HG03135 (cell line): ENCODE measurements around the gene CDH16.
"Not testable (repeated sequence)": the region's sequence is repeated elsewhere in the genome, so short reads cannot be mapped to it uniquely, and the experiment has no call there.

Experiments
- ATAC-seq: cut with Tn5 transposase; IDR thresholded peaks from one replicate; pipeline ENCODE4 v1.9.1; 2021; ENCODE audit warnings: mild to moderate bottlenecking, moderate library complexity; ENCODE audit not compliant: unreplicated experiment

CDH16 gene

DNA sequence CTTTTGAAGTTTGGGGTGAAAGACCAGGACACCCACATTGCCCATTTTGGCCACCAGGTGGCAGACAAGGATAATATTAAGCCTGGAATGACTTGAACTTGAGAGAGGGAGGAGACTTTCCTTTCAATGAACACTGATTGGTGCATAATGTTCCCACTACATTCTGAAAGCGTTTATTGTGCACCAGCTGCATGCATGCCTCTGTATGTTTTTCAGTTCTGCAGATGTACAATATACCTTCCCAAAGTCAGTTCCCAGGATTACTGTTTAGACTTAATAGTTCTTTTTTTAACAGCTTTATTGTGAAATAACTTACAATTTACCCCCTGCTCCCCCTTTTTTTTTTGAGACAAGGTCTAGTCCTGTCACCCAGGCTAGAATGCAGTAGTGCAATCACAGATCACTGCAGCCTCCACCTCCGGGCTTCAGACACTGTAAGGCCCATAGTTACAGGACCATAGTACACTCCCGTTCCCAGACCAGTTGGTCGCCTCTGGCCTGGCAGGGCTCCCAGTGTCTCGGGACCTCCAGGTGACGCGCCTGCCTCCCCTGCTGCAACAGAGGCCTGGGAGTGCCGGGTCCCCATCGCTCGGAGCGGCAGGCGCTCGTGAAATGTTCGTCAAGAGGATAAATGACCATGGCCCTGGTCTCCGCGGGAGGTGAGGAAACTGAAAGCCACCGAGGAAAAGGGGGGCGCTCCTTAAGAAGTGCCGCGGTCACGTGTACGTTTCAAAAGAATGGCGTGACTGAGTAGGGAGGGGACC, 28.8 kb upstream of the CDH16 start:
- peak; percentile 66 for ATAC-seq

DNA sequence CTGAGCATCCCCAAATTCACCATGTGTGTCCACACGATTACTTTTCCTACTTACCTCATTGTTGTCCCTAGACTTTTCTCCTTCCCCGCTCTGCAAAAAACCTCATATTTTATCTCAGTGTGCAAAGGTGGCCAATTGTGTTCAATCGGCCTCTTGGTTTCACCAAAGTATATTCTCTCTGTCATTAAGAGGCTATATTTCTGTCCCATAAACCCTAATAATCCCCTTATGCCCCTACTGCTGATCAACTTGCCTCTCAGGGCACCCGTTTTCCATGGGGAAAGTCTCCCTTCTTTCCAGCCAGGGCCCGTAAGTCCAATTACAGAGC, 28.3 kb upstream of the CDH16 start:
- ATAC-seq, result no peak

- ATAC-seq, result no peak
Measured at GRCh38 chr16:66946541-66946940, 27.9 kb upstream of the CDH16 start.

DNA sequence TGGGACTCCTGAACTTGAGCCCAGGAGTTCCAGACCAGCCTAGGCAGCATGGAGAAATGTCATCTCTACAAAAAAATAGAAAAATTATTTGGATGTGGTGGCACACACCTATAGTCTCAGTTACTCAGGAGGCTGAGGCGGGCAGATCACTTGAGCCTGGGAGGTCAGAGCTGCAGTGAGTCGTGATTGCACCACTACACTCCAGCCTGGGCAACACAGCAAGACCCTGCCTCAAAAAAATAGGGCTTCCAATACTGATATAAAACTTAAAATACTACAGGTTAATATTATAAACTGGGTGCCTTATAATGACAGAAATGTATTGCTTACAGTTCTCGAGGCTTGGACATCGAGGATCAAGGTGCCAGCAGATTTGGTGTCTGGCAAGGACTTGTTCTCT, 27.3 kb upstream of the CDH16 start:
- ATAC-seq, result no peak

GRCh38 chr16:66944971-66945370, 26.3 kb upstream of the CDH16 start:
- ATAC-seq, result not testable (repeated sequence)

- ATAC-seq, result no peak
Measured at GRCh38 chr16:66944054-66944441, 25.4 kb upstream of the CDH16 start.

DNA sequence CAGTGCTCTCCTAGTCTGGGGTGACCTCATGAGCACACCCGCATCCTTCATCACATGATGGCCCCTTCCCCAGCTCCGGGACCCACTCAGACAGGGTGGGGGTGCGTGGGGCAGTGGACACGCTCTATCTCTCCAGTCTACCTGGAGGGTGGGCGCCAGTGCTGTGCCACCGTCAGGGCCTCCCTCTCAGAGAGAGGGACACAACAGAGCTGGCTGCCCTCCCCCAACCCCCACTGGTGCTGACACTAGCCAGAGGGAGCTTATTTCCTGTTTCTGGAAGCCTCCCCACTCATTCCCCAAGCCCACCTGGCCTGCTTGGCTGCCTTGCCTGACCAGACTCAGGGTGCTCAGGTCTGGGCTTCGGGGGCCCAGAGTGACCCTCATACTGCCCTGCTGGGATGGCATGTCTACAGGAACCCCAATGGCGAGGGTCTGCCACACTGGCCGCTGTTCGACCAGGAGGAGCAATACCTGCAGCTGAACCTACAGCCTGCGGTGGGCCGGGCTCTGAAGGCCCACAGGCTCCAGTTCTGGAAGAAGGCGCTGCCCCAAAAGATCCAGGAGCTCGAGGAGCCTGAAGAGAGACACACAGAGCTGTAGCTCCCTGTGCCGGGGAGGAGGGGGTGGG, 24.9 kb upstream of the CDH16 start:
- ATAC-seq, result no peak

GRCh38 chr16:66942981-66943380, 24.3 kb upstream of the CDH16 start:
- no peak for ATAC-seq

GRCh38 chr16:66940236-66940635, 21.6 kb upstream of the CDH16 start:
- ATAC-seq, result no peak

GRCh38 chr16:66939366-66939765, 20.7 kb upstream of the CDH16 start:
- no peak for ATAC-seq

GRCh38 chr16:66937725-66938337, 19.1 kb upstream of the CDH16 start:
- no peak for ATAC-seq

GRCh38 chr16:66936889-66937554, 18.3 kb upstream of the CDH16 start:
- ATAC-seq, result no peak

GRCh38 chr16:66936462-66936861, 17.8 kb upstream of the CDH16 start:
- no peak for ATAC-seq

DNA sequence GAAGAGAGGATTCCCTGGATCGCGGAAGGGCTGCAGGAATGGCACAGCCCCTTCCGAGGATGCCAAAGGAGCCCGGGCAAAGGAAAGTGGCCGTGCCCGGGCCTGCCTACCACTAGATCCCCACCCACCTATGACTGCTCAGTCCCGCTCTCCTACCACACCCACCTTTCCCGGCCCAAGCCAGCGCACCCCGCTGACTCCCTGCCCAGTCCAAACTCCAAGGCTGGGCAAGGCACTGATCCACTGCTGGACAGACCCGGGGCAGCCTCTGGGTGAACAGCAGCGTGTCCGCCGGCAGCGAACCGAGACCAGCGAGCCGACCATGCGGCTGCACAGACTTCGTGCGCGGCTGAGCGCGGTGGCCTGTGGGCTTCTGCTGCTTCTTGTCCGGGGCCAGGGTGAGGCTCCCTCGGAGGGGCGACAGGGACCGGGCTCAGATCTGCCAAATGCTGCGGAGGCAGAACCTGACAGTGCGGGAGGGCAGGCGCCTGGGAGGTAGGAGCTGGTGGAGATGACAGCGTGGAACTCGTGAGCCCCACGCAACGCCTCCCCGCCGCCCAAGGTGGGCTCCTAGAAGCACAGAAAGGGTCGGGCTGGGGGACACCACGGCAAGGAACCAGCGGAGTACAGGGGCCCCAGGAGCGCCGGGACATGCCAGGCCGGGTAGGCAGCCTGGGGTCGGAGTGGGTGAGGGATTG, 16.8 kb upstream of the CDH16 start, which contains the start of gene CES2:
Gene CES2, plus strand, starts transcription at position 203 of the 698 bp plus-strand sequence. Its CDS starts 120 bp downstream, at position 323.
- no peak for ATAC-seq

DNA sequence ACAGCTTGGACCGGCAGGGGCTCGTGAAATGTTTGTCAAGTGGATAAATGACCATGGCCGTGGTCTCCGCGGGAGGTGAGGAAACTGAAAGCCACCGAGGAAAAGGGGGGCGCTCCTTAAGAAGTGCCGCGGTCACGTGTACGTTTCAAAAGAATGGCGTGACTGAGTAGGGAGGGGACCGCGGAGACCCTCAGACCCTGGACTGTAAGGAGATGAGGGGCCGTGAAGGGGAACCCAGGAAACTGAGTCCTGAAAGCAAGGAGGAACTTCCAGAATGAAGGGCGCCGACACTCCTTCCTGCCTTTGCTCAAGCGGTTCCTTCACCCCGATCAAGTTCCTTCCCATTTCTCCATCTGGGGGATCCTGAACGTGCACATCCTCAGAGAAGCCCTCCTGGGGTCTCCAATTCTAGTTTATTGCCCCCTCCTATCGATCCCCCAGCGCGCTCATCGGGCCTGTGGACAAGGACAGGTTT, 16.2 kb upstream of the CDH16 start:
- ATAC-seq, result peak; percentile 4

DNA sequence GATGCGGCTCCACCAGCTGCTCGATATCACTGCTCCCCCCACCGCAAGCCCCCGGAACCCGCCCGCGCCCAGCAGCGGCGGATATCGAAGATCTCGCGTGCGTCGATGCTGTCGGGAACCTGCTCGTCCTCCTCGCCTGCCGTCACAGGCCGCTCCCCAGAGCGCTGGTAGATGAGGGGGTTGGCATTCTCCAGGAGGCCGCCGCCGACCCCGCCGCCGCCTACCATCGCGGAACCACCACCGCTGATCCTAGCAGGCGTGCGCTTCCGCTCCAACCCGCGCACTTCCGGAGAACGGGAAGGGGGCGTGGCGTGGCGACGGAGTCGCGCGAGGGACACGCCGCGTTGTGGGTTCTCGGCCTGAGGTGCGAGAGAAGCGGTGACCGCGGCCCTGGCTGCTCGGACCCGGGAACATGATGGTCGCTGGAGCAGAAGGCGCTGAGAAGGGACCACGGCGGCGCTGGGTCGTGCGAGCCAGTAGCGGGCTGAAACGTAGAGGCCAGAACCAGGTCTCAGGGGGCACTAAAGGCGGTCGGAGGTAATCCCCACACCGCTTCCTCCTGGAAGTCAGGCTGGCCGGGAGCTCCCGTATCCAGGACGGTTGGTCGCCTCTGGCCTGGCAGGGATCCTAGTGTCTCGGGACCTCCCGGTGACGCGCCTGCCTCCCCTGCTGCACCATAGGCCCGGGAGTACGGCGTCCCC, 15.6 kb upstream of the CDH16 start, which contains the start of gene CIAO2B:
Gene CIAO2B, minus strand, starts transcription at position 265 of the 701 bp plus-strand sequence. Its CDS starts 38 bp downstream, at position 227.
- ATAC-seq, result peak; percentile 66

DNA sequence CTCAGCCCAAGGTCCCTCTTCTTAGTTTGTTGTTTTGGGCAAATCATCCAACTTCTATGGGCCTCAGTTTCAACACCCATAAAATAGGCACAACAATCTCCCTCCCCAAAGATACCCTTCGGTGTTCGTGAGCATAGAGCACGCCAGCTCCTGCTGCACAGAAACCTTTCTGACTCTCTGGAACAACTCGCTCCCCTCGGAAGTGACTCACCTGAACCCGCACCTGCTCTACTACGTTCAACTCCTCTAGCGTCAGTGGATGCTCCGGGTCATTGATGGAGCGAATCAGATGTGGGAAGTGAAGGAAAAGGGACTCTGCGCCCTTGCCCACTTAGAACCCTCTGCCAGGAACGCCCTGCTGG, 15.1 kb upstream of the CDH16 start:
- ATAC-seq, result peak; percentile 14

DNA sequence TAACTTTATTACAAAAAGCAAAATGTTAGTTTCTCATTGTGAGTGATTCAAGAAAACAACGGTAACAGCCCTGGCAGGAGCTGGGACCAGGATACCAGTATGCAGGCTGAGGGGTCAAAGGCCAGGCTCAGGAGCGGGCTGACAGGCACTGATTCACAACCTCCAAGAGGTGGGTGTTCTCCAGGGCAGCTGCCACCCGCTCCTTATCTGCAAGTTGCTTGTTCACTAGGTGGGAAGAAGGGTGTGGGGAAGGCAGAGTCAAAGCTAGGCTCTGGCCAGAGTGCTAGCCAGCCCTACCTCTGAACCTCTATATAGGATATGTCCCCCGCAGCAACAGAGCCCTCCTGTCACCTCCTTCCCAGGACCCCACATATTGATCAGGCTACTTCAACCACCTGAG, 13.4 kb upstream of the CDH16 start:
- ATAC-seq, result no peak

GRCh38 chr16:66931665-66932064, 13.0 kb upstream of the CDH16 start:
- ATAC-seq, result no peak

DNA sequence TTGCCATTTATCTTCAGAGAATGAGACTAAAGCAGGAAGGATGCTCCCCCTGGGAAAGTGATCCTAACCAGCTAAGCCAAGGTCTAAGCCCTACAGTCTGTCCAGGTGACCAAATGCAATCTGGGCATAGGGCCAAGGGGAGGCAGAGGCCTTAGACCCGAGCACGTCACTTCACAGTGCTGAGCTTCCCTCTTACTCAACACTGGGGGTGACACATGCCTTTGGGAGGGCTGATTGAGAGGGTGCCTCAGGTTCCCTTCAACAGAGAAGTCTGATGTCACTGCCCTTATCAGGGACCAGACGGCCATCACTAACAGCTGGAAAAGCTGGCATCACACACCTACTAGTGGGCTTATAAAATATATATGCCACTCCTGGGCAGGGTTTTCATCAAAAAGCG, 11.5 kb upstream of the CDH16 start:
- ATAC-seq, result no peak
